Measurements from ENCODE around the gene PFKFB4. TPM values are rescaled to one million over a fixed set of nuclear protein-coding genes. Genes with fewer than 3 reads are reported as not detected.

PFKFB4 gene
- total and polyA plus RNA-seq, 2 experiments from 2014 or later: 9.5 to 14.1 TPM

- no peaks in the 10 kb centered on the region for H3K79me2 ChIP-seq
- no peaks in the 10 kb centered on the region for H3K36me3 ChIP-seq (replicated peaks; ENCODE audit: insufficient read depth, low read depth)
- 89% methylated on average over 19 of the region's 19 CpGs for WGBS (ENCODE audit: low lambda C conversion rate, missing lambda C conversion rate)
- H3K4me1 ChIP-seq (ENCODE audit: insufficient read depth): peaks cover 6% of the 10 kb centered on the region
- no peaks in the 10 kb centered on the region for H3K27me3 ChIP-seq
- DNase-seq (ENCODE audit: low spot score): no peak
- no peaks in the 10 kb centered on the region for H4K20me1 ChIP-seq (ENCODE audit: insufficient read depth, poor library complexity, severe bottlenecking)
- no peak overlapping the region for H3K4me2 ChIP-seq
- H3K9me2 ChIP-seq (replicated peaks; ENCODE audit: insufficient read depth): no peaks in the 10 kb centered on the region
- TF ChIP-seq EZH2 (IDR thresholded peaks at IDR 0.05; ENCODE audit: borderline replicate concordance) (no peak), EZH2phosphoT487 (IDR thresholded peaks at IDR 0.05; ENCODE audit: low read depth, severe bottlenecking, unreplicated experiment) (no peak), CTCF (IDR thresholded peaks at IDR 0.05; ENCODE audit: poor library complexity) (no peak)
- H3K27ac ChIP-seq: no peak overlapping the region
- no peak overlapping the region for H2AFZ ChIP-seq
- H3K9me3 ChIP-seq (ENCODE audit: low read depth): no peaks in the 10 kb centered on the region
- no peak overlapping the region for H3K4me3 ChIP-seq
Measured at GRCh38 chr3:48478626-48479555, 77.7 kb downstream of the PFKFB4 start.

- Histone ChIP-seq H4K20me1 (ENCODE audit: insufficient read depth, poor library complexity, severe bottlenecking) (no peaks in the 10 kb centered on the region), H3K9me3 (ENCODE audit: low read depth) (no peaks in the 10 kb centered on the region), H3K4me3 (no peak overlapping the region), H3K4me1 (ENCODE audit: insufficient read depth) (peaks cover 14% of the 10 kb centered on the region), H3K27ac (no peak overlapping the region), H3K36me3 (replicated peaks; ENCODE audit: insufficient read depth, low read depth) (no peaks in the 10 kb centered on the region), H3K27me3 (no peaks in the 10 kb centered on the region), H3K4me2 (no peak overlapping the region), H3K79me2 (no peaks in the 10 kb centered on the region), H2AFZ (no peak overlapping the region), H3K9me2 (replicated peaks; ENCODE audit: insufficient read depth) (no peaks in the 10 kb centered on the region)
- DNase-seq (ENCODE audit: low spot score): no peak
- TF ChIP-seq CTCF (IDR thresholded peaks at IDR 0.05; ENCODE audit: poor library complexity) (no peak), EZH2 (IDR thresholded peaks at IDR 0.05; ENCODE audit: borderline replicate concordance) (no peak), EZH2phosphoT487 (IDR thresholded peaks at IDR 0.05; ENCODE audit: low read depth, severe bottlenecking, unreplicated experiment) (no peak)
- 82% methylated on average over 9 of the region's 9 CpGs for WGBS (ENCODE audit: low lambda C conversion rate, missing lambda C conversion rate)
Measured at GRCh38 chr3:48477959-48478520, 78.6 kb downstream of the PFKFB4 start.

- Histone ChIP-seq H3K9me2 (replicated peaks; ENCODE audit: insufficient read depth) (no peaks in the 10 kb centered on the region), H3K36me3 (replicated peaks; ENCODE audit: insufficient read depth, low read depth) (no peaks in the 10 kb centered on the region), H2AFZ (no peak overlapping the region), H4K20me1 (ENCODE audit: insufficient read depth, poor library complexity, severe bottlenecking) (no peaks in the 10 kb centered on the region), H3K4me2 (no peak overlapping the region), H3K79me2 (peaks cover 11% of the 10 kb centered on the region), H3K4me3 (no peak overlapping the region), H3K4me1 (ENCODE audit: insufficient read depth) (peaks cover 23% of the 10 kb centered on the region), H3K27ac (no peak overlapping the region), H3K9me3 (ENCODE audit: low read depth) (no peaks in the 10 kb centered on the region), H3K27me3 (no peaks in the 10 kb centered on the region)
- whole genome bisulfite sequencing (ENCODE audit: low lambda C conversion rate, missing lambda C conversion rate): 92% methylated on average over 9 of the region's 9 CpGs
- TF ChIP-seq EZH2 (IDR thresholded peaks at IDR 0.05; ENCODE audit: borderline replicate concordance) (no peak), CTCF (IDR thresholded peaks at IDR 0.05; ENCODE audit: poor library complexity) (no peak), EZH2phosphoT487 (IDR thresholded peaks at IDR 0.05; ENCODE audit: low read depth, severe bottlenecking, unreplicated experiment) (no peak)
- DNase-seq (ENCODE audit: low spot score): no peak
Measured at GRCh38 chr3:48476426-48477053, 80.1 kb downstream of the PFKFB4 start.

Measured in hepatocyte (in vitro differentiated cells).